Right cardiac atrium (tissue), 5 donors: ENCODE results near the gene ACOX3. TPM values are rescaled to one million over a fixed set of nuclear protein-coding genes. Genes with fewer than 3 reads are reported as not detected.
"Not testable (repeated sequence)": the region's sequence is repeated elsewhere in the genome, so short reads cannot be mapped to it uniquely, and the experiment has no call there.

ENCODE experiments used
- ATAC-seq, 2 donors: fragments of 200-7000 bp; cut with Tn5 transposase; one replicate each; pipeline versions ENCODE4 v1.8.0 to v1.9.1; 2020; ENCODE audit warnings: moderate library complexity in 2 of 2, mild to moderate bottlenecking in 1 of 2
- DNase-seq, 3 donors: peaks; one replicate each; pipeline ENCODE4 v3.0.0-alpha.2; 2020
- H3K27ac ChIP-seq: one replicate; pipeline ENCODE4 v1.5.1; 2013; ENCODE audit warnings: mild to moderate bottlenecking, low read length, control low read depth, moderate library complexity
- H3K27me3 ChIP-seq: one replicate; pipeline ENCODE4 v1.6.1; 2013; ENCODE audit not compliant: control insufficient read depth, insufficient read depth
- H3K4me1 ChIP-seq: one replicate; pipeline ENCODE4 v1.6.1; 2013; ENCODE audit warnings: low read length; ENCODE audit not compliant: control insufficient read depth, insufficient read depth
- H3K4me3 ChIP-seq: one replicate; pipeline ENCODE4 v1.5.1; 2013; ENCODE audit warnings: low read length, control low read depth
- H3K9me3 ChIP-seq: one replicate; pipeline ENCODE4 v1.6.1; 2013; ENCODE audit warnings: low read length; ENCODE audit not compliant: control insufficient read depth
- WGBS: extraction: QIAGEN DNeasy Blood & Tissue Kit; methylation state at CpG from one replicate; pipeline ENCODE4 v1.1.7; 2013; 5-methylcytosine and 5-hydroxymethylcytosine counted together
- intact Hi-C, 4 donors: fragments of 100-400 bp; cut with DNase I; formaldehyde crosslinking; loops; one replicate each; pipeline versions ENCODE4 v1.11.0 to v1.14.0; 2022 to 2023
- polyA plus RNA-seq: library from polyadenylated mRNA; stranded (reverse); fragments of 200-250 nt; gene quantifications from one replicate; pipeline ENCODE4 v1.2.3, GENCODE V29; 2013
- total RNA-seq, 4 donors: library from RNA; stranded (reverse); fragmentation: NEBNext Ultra II Directional; extraction: Animal tissue kit (Norgen Biotek cat#: 25700); gene quantifications; one replicate each; pipeline ENCODE4 v1.2.1, GENCODE V29; 2021
- donor health status: healthy with polysubstance abuse.
- donor health status: DM: no; HTN: yes; CAD: no.
- donor health status: DM: no; HTN: no; CAD: no.
- donor health status: DM: no; HTN: yes; CAD: no; lungs with severe emphysema.
- donor health status: DM: yes; HTN: yes; CAD: no.

Gene ACOX3
- total and polyA plus RNA-seq, 5 donors, result 25.7 to 94.8 (median 54.3) TPM

GRCh38 chr4:8414377-8414776 is 26.1 kb downstream of the ACOX3 start:
- 85% methylated on average over 2 of the region's 2 CpGs for WGBS
- H3K27ac ChIP-seq, result no peak overlapping the region
- intact Hi-C loops, result loop anchor here in 2 of 4 donors (10.0 kb wide), 1 partner anchor 240 kb away; no protein-coding TSS in a partner anchor

GRCh38 chr4:8412288-8412687 is 28.2 kb downstream of the ACOX3 start:
- Histone ChIP-seq H3K9me3 (no peaks in the 10 kb centered on the region), H3K4me3 (no peak overlapping the region), H3K4me1 (peaks cover 6% of the 10 kb centered on the region), H3K27ac (no peak overlapping the region), H3K27me3 (no peaks in the 10 kb centered on the region)
- intact Hi-C loops, result loop anchor here in 2 of 4 donors (10.0 kb wide), 1 partner anchor 237 kb away; no protein-coding TSS in a partner anchor
- 93% methylated on average over 5 of the region's 5 CpGs for WGBS
- DNase-seq (no peak), ATAC-seq (no peak)

More at GRCh38 chr4:8414377-8414776, 26.1 kb downstream of the ACOX3 start:
- ATAC-seq (no peak), DNase-seq (no peak)
- Histone ChIP-seq H3K9me3 (no peaks in the 10 kb centered on the region), H3K4me3 (no peak overlapping the region), H3K27me3 (no peaks in the 10 kb centered on the region), H3K4me1 (peaks cover 6% of the 10 kb centered on the region)

- H3K27me3 ChIP-seq, result no peaks in the 10 kb centered on the region
- ATAC-seq (no peak), DNase-seq (peak in 1 of 3 donors; percentile 52)
- H3K27ac ChIP-seq, result no peak overlapping the region
- no peak overlapping the region for H3K4me3 ChIP-seq
- H3K4me1 ChIP-seq, result peaks cover under 1% of the 10 kb centered on the region
- intact Hi-C loops, result loop anchor here in 2 of 4 donors (10.0 kb wide), 1 partner anchor 237 kb away; no protein-coding TSS in a partner anchor
- 87% methylated on average over 13 of the region's 13 CpGs for WGBS
- no peaks in the 10 kb centered on the region for H3K9me3 ChIP-seq
These were observed 29.0 kb downstream of the ACOX3 start for GRCh38 chr4:8411351-8412180.

- ATAC-seq (peak; percentile 81 to 82), DNase-seq (peak; percentile 73 to 90 (median 88))
- no peak overlapping the region for H3K27ac ChIP-seq
These were observed 29.8 kb downstream of the ACOX3 start for GRCh38 chr4:8410641-8411271.

GRCh38 chr4:8410066-8410625 is 30.4 kb downstream of the ACOX3 start:
- Histone ChIP-seq H3K27me3 (no peaks in the 10 kb centered on the region), H3K27ac (no peak overlapping the region)
- intact Hi-C loops, result loop anchor here in 2 of 4 donors (10.0 kb wide), 1 partner anchor 235 kb away; no protein-coding TSS in a partner anchor

More at GRCh38 chr4:8410641-8411271, 29.8 kb downstream of the ACOX3 start:
- Histone ChIP-seq H3K9me3 (no peaks in the 10 kb centered on the region), H3K4me1 (no peaks in the 10 kb centered on the region), H3K4me3 (no peak overlapping the region), H3K27me3 (no peaks in the 10 kb centered on the region)
- 65% methylated on average over 26 of the region's 26 CpGs for WGBS
- intact Hi-C loops, result loop anchor here in 2 of 4 donors (10.0 kb wide), 1 partner anchor 236 kb away; no protein-coding TSS in a partner anchor

GRCh38 chr4:8409264-8410065 is 31.1 kb downstream of the ACOX3 start:
- H3K4me3 ChIP-seq, result no peak overlapping the region
- no peaks in the 10 kb centered on the region for H3K9me3 ChIP-seq
- no peaks in the 10 kb centered on the region for H3K4me1 ChIP-seq
- intact Hi-C loops, result loop anchor here in 3 of 4 donors (10.0 kb wide), 2 partner anchors 135 to 235 kb away; no protein-coding TSS in a partner anchor
- no peaks in the 10 kb centered on the region for H3K27me3 ChIP-seq
- DNase-seq (peak; percentile 69 to 91 (median 84)), ATAC-seq (peak; percentile 78 to 84)
- WGBS, result 77% methylated on average over 17 of the region's 17 CpGs
- H3K27ac ChIP-seq, result no peak overlapping the region

More at GRCh38 chr4:8410066-8410625, 30.4 kb downstream of the ACOX3 start:
- ATAC-seq (no peak), DNase-seq (no peak)
- Histone ChIP-seq H3K9me3 (no peaks in the 10 kb centered on the region), H3K4me3 (no peak overlapping the region), H3K4me1 (no peaks in the 10 kb centered on the region)
- 68% methylated on average over 9 of the region's 9 CpGs for WGBS

- intact Hi-C loops, result loop anchor here in 1 of 4 donors (10.0 kb wide), 1 partner anchor 133 kb away; no protein-coding TSS in a partner anchor
- Histone ChIP-seq H3K9me3 (no peaks in the 10 kb centered on the region), H3K4me3 (no peak overlapping the region), H3K27me3 (no peaks in the 10 kb centered on the region), H3K27ac (no peak overlapping the region), H3K4me1 (no peaks in the 10 kb centered on the region)
- DNase-seq, result peak in 1 of 3 donors; percentile 14
- no peak for ATAC-seq
- 88% methylated on average over 9 of the region's 9 CpGs for WGBS
These were observed 32.8 kb downstream of the ACOX3 start for GRCh38 chr4:8407756-8408155.

- intact Hi-C loops, result loop anchor here in 1 of 4 donors (10.0 kb wide), 1 partner anchor 133 kb away; no protein-coding TSS in a partner anchor
- H3K4me1 ChIP-seq, result no peaks in the 10 kb centered on the region
- 96% methylated on average over 14 of the region's 14 CpGs for WGBS
These were observed 33.2 kb downstream of the ACOX3 start for GRCh38 chr4:8407316-8407715.

GRCh38 chr4:8406887-8407286 is 33.6 kb downstream of the ACOX3 start:
- intact Hi-C loops, result loop anchor here in 1 of 4 donors (10.0 kb wide), 1 partner anchor 132 kb away; no protein-coding TSS in a partner anchor
- DNase-seq, result peak; percentile 26 to 88 (median 82)
- H3K27me3 ChIP-seq, ATAC-seq, H3K4me3 ChIP-seq, H3K9me3 ChIP-seq, H3K27ac ChIP-seq, H3K4me1 ChIP-seq: not testable (repeated sequence)
- 65% methylated on average over 7 of the region's 7 CpGs for WGBS

More at GRCh38 chr4:8407316-8407715, 33.2 kb downstream of the ACOX3 start:
- ATAC-seq (no peak), DNase-seq (peak in 1 of 3 donors; percentile 46)
- Histone ChIP-seq H3K9me3 (no peaks in the 10 kb centered on the region), H3K4me3 (no peak overlapping the region), H3K27ac (no peak overlapping the region), H3K27me3 (no peaks in the 10 kb centered on the region)

- H3K27me3 ChIP-seq, result no peaks in the 10 kb centered on the region
- peaks cover 4% of the 10 kb centered on the region for H3K4me1 ChIP-seq
- DNase-seq, result peak in 1 of 3 donors; percentile 55
- H3K4me3 ChIP-seq, result no peak overlapping the region
- H3K27ac ChIP-seq, result peak overlapping the region; percentile 2
- intact Hi-C loops, result loop anchor here in 1 of 4 donors (10.0 kb wide), 1 partner anchor 131 kb away; no protein-coding TSS in a partner anchor
- no peaks in the 10 kb centered on the region for H3K9me3 ChIP-seq
- no peak for ATAC-seq
- WGBS, result 71% methylated on average over 9 of the region's 9 CpGs
These were observed 35.0 kb downstream of the ACOX3 start for GRCh38 chr4:8405516-8405875.
